SH-SY5Y (cell line): ENCODE data around the gene PAM16.

Experiments used
- GATA2 ChIP-seq: IDR thresholded peaks from 2 replicates; pipeline ENCODE4 v1.6.1; 2011; ENCODE audit warnings: mild to moderate bottlenecking, low read depth, low read length
- GATA3 ChIP-seq: IDR thresholded peaks from 2 replicates; pipeline ENCODE4 v1.6.1; 2011; ENCODE audit warnings: low read depth, mild to moderate bottlenecking, low read length, moderate library complexity

GRCh38 chr16:4358831-4359561 lies 7.9 kb upstream of the PAM16 start:
- TF ChIP-seq GATA2 (no peak), GATA3 (no peak)
